ENCODE data around the gene SERPINA4.
"Not testable (repeated sequence)": the region's sequence is repeated elsewhere in the genome, so short reads cannot be mapped to it uniquely, and the experiment has no call there.

Gene SERPINA4

DNA sequence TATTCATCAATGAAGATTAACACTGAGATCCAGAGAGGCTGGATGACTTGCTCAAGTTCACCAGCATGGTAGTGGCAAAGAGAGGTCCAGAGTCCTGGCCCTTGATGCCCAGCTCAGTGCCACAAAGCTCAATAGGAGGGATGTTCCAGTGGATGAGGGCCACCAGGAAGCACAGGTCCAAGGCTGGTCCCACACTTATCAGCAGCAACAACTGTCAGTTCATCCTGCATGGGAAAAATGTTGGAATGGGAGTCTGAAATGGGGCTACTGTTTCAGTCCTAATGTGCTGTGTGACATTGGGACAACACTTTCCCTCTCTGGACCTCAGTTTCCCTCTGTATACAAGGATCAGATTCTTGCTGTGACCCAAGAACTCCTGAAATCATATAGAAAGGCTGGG, 31.2 kb downstream of the SERPINA4 start:
- no peak for DNase-seq (ENCODE audit: low read depth)

DNA sequence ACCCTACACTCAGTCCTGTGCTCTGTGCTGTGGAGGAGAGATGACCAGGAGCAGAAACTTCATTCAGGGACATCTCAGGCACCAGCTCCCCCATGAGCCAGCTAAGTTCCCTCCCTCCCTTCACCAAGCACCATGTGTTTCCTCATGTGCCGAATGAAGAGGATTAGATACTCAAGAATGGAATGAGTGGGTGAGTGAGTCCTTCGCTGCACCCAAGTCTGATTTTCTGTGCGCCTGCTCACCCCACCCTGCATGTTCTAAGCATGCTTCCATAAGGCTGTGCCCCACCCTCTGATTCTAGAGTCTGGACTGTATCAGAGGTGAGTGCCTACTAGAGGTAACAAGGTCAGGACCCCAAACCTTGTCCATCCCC, 32.1 kb downstream of the SERPINA4 start:
- DNase-seq (ENCODE audit: low read depth) = no peak

DNA sequence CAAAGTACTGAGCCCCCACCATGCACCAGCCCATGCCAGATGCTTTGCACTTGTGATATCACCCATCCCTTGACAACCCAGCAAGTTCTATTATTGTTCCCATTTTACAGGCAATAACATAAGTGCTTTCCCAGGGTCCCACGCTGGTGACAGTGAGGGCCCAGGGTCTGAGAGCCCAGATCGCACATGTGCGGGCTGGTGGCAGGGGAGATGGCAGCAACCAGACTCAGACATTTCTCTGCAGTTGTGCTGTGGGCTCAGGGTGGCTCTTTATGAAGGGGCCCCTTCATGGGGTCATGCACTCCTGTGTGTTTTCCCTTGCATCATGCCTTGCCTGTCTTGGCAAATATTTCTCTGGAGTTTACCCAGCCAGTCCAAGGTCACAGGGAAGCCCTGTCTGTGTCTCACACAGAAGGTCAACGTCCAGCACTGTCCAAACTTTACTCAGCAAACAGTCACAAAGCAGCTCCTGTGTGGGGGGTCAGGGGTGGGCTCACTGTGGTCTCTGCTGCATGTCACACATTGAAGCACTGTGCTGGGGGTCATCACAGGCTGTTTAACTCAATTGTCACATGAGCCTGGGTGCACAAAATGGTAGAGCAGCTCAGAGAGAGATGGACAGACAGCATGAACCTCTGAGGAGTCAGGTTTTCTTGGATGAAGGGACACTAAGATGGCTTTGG, 32.6 kb downstream of the SERPINA4 start:
- no peak for DNase-seq (ENCODE audit: low read depth)

DNA sequence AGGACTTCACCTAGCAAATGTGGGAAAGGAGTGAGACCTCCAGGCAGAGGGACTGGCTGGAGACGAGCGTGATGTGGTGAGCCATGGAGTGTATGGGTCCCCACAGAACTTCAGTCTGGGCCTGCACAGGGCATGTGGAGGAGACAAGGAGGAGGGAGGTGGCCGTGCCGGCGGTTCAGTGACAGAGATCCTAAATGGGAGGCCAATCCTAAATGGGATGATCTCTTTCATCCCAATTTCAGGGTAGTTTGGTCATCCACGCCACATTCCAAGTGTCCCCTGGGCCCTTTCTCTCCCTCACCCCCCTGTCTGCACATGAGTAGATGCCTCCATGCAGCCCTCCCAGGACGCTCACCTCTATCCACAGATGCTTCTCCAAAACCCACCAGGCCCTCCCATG, 33.2 kb downstream of the SERPINA4 start:
- DNase-seq (ENCODE audit: low read depth) = no peak

DNA sequence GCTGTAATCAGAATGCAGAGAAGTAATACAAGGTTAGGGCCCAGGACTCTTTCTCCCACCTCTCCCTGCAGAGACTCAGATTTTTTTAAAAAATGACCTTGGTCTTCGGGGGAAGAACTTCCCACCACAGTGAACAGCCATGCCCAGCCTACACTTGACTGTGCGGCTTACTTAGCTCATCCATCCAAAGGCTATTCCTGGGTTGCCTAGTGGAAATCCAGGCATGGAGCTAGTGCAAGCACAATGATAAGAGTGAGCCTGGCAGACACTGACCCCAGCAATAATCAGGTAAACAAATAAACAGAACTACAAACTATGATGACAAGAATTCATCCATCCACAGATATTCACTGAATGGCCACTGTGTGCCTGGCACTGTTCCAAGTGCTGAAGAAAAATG, 34.7 kb downstream of the SERPINA4 start:
- no peak for DNase-seq (ENCODE audit: low read depth)

DNA sequence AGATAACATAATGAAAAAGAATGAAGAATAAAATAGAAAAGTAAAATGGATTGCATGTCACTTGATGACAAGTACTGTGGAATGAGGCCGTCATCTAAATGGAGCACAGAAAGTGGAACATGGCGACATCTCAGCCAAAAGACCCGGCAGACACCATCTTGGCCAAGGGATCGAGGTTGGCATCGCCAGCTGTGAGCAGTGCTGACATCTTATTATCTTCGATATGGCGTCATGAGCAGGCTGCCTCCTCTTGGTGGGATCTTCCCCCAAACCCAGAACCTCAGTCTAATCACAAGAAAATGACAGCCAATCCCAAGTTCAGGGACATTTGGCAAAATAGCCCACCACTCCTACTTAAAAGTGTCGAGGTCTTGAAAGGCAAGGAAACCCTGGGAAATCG, 35.1 kb downstream of the SERPINA4 start:
- DNase-seq (ENCODE audit: low read depth) = no peak

DNA sequence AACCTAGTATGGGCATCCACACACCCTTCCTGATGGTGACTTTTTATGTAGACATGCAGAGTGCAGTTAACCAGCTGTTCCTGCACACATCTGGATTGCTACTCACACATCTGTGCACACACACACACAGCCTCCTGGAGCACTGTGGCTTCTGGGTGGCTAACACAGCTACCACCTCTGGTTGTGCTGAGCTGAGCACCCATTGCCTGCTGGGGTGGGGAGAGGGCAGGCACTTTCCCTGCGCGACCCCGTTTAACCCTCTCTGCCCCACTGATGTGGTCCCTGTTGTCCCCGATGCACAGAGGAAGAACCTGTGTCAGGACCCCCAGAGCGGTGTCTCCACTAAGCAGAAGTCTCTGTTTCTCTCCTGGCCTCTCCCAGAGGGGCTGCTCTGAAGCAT, 36.5 kb downstream of the SERPINA4 start:
- DNase-seq (ENCODE audit: low read depth) = no peak

DNA sequence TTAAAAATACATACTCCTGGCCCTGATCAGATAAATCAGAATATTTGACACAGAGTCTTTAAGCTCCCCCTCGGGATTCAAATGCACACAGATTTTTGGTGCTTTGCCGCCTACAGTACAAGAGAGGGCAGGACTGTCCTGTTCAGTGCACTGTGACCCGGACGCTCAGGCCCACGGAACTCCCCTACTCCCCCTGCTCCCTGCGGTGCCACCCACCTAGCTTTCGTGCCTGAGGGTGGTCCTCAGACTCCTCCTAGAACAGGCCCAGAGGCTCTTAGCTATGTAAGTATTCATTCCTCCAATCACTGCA, 37.2 kb downstream of the SERPINA4 start:
- no peak for DNase-seq (ENCODE audit: low read depth)

DNA sequence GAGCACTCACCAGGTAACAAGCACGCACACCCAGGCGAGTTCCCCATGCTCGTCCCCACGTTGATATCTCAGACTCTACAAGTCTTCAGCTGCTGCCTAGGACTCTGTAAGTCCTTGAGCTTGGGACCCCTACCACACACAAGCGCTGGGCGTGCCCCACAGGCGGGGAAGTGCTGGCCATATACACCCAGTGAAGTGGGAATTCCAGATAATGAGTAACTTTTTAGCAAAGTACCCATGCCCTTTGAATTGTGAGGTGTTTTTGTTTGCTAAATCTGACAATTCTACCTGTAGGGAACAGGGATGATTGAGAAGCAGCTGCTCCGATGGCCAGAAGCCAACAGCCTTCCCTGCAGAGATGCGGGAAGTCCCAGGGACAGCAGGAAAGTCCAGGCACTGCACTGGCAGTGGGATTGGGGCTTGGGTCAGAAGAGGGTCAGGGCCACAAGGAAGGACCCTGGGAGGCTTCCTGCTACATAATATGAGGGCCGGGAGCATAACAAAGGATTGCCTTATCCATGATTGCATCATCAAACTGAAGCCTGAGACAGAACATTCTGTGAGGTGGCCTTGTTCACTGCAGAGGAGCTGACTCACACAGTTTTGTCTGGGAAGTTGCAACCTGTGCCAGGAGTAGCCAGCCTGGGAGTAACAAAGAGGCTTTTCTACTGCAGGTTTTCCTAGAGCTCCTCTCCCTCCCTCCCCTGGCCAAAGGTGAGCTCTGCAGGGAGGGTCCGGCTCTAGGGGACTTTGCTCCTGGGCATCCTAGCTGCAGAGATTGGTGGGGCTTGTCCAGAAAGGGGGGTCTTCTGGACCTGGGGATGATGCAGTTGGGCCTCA, 37.8 kb downstream of the SERPINA4 start:
- no peak for DNase-seq (ENCODE audit: low read depth)

DNA sequence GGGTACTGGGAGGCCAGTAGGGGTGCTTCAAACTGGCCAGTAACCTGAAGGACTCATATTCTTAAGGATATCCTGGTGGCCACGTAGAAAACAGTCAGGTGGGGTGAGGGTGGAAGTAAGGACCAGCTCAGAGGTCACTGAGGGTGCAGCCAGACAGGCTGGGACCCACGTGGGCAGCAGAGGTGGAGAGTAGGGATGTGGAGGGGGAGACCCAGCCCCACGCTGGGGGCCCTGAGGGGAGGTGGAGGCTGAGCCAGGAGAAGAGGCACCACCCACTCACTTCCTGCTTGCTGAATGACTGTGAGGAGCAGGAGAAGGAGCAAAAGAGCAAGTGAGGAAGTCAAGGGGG, 38.4 kb downstream of the SERPINA4 start:
- no peak for DNase-seq (ENCODE audit: low read depth)

DNA sequence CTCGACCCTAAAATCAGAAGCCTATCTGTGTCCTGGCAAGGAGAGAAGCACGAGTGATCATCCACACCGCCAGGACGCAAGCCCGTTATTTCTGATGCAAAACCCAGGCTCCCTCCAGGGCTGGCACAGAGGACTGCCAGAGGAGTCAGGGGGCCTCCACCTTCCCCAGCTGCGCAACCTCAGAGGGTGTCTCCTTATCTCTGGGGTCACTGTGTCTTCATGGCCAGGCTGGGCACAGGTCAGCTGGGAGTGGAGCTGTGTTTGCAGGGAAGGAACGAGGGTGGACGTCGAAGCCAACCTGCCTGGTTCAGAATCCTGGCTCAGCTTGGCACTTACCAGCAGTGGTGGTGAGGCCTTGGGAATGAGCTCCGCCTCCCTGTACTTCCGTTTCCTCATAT, 38.9 kb downstream of the SERPINA4 start:
- no peak for DNase-seq (ENCODE audit: low read depth)

DNA sequence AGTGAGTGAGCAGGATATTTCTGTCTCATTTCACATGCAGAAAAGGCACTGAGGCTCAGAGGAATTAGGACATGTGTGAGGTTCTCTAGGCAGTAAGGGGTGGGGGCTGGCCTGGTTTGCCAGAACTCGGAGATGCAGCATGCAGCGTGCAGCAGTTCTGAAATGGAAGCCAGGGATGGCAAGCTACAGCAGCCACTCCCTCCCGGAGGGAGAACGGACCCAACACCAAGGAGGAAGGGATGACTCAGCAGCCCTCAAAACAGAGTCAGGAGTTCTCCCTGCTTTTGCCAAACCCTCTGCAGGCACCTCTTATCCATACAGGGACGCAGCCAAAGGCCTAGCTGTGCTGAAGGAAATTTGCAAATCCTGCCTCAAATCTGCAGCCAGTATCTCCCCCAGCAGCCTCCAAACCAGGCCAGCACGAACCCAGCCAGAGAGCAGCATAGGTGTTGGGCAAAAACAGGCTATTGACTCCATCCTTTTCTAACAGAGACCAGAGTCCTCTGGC, 40.7 kb downstream of the SERPINA4 start:
- no peak for DNase-seq (ENCODE audit: low read depth)

DNA sequence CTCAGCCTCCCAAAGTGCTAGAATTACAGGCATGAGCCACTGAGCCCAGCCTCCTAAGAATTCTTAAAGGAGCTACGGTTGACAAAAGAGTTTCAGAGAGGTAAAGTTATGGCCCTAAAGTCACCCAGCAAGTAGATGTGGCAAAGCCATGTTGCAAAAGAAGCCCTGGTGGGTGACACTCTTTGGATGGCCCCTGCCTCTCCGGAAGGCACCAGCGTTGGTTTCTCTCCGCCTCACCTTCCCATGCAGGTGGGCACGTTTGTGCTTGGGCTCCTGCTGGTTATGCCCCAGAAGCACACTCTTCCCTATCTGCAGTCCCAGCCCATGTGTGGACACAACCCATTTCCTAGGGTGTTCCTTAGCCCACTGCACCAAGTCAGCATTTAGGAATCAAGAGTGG, 41.5 kb downstream of the SERPINA4 start:
- no peak for DNase-seq (ENCODE audit: low read depth)

DNA sequence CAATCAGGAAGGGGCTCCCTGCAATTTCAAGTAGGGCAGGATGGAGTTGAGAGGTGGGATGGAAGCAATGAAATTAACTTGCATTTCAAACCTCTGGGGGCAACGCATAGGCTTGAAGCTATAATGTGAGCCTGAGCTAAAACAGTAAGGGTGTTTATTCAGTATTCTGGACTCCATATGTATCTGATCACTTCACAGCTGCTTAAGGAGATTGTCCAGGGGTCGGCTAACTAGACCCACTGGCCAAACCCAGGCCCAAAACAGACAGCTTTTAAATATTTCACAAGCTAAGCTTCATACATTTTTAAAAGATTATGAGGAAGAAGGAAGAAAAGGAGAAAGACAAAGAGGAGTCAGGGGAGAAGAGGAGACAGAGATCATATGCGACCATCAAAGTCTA, 44.1 kb downstream of the SERPINA4 start:
- DNase-seq (ENCODE audit: low read depth) = no peak

DNA sequence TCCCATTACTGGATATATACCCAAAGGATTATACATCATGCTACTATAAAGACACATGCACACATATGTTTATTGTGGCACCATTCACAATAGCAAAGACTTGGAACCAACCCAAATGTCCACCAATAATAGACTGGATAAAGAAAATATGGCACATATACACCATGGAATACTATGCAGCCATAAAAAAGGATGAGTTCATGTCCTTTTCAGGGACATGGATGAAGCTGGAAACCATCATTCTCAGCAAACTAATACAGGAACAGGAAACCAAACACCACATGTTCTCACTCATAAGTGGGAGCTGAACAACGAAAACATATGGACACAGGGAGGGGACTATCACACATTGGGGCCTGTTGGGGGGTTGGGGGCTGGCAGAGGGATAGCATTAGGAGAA, 47.7 kb downstream of the SERPINA4 start:
- DNase-seq (ENCODE audit: low read depth) = not testable (repeated sequence)

DNA sequence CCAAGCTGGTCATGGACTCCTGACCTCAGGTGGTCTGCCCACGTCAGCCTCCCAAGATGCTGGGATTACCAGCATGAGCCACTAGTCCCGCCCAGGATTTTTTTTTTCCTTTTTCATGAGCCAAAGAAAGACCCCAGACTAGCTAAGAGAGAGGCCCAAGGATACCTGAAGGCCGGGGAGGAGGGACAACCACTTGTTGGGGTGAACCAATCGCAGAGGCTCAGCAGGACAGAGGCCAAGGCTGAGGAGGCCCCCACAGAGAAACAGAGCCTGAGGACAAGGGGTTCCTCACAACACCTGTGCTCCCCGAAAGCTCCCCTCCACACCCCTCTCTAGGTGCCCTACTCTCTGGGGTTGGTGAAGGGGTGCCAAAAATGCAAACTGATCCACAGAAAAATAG, 49.9 kb downstream of the SERPINA4 start:
- no peak for DNase-seq (ENCODE audit: low read depth)

DNA sequence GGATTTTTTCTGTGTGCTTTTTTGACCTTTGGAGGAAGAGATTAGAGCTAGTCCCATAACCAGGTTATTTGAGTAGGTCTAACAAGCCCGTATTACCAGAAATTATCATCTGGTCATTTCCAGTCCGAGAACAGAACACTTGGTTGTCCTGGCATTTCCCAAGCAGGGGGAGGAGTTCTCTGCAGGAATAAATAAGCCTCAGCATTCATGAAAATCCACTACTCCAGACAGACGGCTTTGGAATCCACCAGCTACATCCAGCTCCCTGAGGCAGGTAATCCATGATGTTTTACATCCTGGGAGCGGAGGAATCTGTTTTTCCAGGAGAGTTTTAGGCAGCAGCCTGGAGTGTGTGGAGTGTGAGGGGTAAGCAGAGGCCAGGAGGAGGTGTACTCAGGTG, 50.9 kb downstream of the SERPINA4 start, which contains the start of gene SERPINA3:
Gene SERPINA3, plus strand, starts transcription at position 218 of the 400 bp plus-strand sequence. CDS start 2,051 bp downstream, outside the sequence.
- DNase-seq (ENCODE audit: low read depth) = no peak

DNA sequence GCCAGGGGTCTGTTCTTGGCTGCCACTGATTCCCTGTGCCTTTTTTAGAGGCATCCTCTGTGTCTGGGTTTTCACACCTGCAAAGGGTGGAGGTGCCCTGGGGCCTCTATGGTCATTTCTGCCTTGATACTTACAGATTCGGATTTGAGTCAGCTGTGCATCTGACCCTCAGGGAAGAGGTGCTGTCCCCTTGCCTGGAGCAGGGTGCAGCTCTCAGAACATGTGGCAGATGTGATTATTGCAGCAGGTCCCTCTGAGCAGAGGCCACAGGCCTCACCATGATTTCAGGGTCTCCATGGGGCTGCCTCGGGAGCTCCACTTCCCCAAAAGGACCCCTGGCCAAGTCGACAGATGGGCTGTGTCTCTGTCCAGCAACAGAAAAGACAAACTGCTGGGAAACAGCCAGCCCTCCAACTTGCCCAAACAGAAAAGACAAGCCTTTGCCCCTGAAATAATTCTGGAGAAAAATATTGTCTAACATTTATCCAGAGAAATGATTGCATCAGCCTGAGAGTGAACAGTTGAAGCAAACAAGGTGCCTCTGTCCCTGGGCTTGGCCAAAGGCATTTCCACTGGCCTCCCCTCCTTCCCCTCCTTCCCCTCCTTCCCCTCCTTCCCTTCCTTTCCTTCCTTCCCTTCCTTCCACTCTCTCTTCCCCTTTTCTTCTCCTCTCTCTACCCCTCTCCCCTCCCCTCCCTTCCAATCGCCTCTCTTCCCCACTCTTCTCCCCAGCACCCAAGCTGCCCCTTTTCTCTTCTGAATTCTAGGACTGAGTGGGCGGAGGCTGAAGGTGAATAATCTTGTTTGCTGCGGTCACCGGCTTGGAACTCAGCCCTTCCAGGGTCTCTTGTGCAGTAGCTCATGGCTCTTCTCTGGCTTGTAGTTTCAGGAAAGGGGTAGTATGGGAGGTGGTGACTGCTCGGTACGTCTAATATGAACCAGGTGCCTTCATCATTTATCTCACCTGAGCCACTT, 51.6 kb downstream of the SERPINA4 start:
- no peak for DNase-seq (ENCODE audit: low read depth)

DNA sequence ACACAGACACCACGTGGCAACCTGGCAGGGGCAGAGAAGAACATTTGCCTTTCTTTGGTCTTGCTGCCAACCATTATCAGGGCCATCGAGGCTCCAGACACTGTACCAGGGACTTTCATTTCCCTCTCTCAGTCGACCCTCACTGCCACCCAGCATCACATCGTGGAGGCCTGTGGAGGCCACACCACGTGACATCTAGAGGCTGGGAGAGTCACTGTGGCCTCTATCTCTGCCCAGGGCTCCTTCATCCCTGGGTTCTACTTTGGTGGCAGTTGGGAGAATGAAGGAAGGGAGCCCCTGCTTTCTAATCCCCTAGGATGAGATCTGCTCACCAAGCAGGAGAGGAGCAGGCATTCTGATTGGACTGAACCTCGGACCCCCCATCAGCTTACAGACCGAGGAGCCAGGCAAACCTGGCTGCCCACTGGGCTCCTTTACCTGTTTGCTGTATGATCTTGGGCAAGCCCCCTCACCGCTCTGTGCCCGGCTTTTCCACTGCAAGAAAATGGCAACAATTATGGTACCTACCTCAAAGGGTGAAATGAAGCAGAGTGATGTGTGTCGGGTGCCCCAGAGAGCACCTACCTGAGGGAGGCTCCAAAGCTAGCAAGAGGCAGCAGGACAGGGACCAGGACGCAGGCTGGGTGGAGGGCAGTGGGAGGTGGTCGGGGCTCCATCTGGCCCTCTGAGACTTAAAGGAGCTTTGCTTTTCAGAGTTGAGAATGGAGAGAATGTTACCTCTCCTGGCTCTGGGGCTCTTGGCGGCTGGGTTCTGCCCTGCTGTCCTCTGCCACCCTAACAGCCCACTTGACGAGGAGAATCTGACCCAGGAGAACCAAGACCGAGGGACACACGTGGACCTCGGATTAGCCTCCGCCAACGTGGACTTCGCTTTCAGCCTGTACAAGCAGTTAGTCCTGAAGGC, 52.7 kb downstream of the SERPINA4 start:
- DNase-seq (ENCODE audit: low read depth) = no peak

DNA sequence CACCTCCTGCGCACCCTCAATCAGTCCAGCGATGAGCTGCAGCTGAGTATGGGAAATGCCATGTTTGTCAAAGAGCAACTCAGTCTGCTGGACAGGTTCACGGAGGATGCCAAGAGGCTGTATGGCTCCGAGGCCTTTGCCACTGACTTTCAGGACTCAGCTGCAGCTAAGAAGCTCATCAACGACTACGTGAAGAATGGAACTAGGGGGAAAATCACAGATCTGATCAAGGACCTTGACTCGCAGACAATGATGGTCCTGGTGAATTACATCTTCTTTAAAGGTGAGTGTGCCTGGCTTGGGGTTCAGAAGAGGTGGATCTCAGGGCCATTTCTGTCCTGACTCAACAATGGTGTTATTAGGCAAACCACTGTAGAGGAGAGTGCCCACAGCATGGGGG, 53.6 kb downstream of the SERPINA4 start:
- DNase-seq (ENCODE audit: low read depth) = no peak

DNA sequence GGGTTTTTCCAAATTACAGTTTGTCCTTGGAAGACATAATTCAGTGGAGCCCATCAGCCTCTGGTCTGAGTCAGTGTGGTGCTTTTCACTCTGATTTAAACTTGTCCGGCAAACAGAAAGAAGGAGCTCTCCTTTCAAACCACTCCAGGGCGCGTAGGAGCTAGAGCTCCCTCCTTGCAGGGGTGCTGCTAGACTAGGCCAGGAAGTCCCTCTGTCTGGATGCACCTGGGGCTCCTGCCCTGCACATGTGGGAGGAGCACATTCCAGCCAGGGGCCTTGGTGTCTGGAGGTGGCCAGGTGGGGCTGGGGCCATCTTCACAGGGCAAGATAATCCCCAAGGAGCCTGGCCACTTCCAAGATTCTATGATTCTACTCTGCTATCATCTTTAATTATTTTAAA, 54.0 kb downstream of the SERPINA4 start:
- DNase-seq (ENCODE audit: low read depth) = no peak
